Stimulated activated CD8-positive, alpha-beta memory T cell treated with anti-CD3 and anti-CD28 coated beads, Interleukin-7, amount 100 ng/mL, for 24 hours (primary cell): Measurements from ENCODE around the gene RSAD1.

Experiments
- DNase-seq: peaks from one replicate; pipeline ENCODE4 v3.0.0-alpha.2; 2020; ENCODE audit warnings: low read depth

RSAD1 gene

DNA sequence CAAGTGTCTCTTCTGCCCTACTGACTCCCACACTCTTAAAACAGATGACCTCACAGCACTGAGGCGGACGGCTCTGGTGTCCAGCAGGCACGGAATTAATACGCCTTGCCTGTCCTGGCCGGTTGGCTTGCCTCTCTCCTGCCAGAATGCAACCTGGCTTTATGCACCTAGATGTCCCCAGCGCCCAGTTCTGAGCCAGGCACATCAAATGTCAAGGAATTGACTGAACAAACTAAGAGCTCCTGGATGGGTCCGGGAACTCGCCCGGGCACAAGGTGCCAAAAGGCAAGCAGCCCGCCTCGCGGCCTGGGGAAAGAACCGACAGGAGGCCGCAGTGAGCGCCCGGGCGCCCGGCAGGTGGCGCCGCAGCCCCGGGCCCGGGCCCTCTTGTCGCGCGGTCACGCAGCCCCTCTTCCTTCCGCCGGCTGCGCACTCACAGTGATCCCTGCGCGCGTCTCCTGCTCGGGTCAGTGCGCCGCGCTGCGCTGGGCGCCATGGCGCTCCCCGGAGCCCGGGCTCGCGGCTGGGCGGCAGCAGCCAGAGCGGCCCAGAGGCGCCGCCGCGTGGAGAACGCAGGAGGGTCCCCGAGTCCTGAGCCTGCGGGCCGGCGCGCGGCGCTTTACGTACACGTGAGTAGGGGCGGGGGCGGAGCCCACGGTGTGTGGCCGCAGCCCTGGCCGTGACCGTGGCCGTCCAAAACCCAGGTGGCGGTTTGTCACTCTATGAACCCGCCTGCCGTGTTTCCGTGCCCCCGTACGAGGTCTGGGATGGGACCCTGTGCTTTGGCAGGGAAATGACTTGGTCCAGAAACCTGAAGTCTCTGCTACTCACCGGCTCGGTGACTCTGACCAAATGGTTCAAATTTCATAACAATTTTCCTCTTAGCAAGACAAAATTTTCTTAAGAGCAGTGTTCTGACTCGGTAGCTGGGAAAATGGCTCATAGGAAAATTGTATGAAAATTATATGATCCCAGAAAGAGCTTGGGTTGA is at the start of gene RSAD1:
Gene RSAD1 (plus strand): TSS at position 470 of the 991 bp plus-strand sequence. CDS start 25 bp downstream, at position 495.
- peak; percentile 64 for DNase-seq

DNA sequence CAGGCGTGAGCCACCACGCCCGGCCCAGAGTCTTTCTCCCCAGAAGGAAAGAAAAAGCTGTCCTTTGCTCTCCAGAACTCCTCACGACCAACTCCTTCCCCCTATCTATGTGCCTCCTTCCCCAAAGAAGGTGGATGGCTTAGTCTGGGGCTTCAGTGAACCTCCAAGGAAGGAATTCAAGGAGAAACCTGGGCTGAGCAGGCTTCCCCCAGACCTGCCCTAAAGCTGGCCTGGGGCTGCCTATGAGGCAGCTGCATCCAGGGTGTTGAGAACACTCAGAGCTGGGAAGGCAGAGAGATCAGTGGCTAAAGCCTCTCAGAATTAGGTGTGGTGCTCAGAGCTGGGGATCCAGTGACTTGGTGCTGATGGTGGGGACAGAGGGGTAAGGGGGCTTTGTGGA is 48.9 kb upstream of the RSAD1 start:
- DNase-seq, result no peak

DNA sequence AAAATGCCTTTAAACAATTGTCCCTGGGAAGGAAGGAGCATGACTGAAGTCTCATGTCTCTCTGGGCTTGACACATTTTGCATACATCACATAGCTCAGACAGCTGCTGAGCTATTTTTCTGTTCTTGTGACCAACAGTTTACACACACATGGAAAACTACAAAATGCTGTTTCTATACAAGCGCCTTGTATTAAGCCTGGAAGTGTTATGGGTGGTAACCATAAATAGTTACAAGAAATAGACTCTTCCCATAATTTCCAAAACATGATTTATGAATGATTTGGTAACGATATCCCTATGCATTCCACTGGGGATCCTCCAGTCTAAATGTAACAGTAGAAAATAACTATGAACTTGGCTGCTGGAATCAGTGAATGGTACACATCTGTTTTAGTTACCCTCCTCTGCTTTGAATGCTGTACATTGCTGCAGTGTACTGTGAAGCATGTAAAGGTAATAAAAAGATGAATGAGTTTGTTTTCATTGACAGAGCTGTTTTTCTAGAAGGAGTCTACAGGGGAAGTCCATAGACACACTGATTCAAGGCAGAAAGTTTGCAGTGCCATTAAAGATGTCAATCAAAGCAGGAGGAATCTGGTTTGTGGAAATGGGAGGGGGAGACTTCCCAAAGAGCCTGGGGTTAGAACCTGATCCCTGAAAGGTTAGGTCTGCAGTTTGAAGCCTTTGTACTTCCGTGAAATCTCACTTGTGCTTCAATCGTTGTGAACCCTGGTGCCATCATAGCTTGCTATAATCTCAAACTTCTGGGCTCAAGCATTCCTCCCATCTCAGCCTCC is 47.6 kb upstream of the RSAD1 start:
- no peak for DNase-seq

DNA sequence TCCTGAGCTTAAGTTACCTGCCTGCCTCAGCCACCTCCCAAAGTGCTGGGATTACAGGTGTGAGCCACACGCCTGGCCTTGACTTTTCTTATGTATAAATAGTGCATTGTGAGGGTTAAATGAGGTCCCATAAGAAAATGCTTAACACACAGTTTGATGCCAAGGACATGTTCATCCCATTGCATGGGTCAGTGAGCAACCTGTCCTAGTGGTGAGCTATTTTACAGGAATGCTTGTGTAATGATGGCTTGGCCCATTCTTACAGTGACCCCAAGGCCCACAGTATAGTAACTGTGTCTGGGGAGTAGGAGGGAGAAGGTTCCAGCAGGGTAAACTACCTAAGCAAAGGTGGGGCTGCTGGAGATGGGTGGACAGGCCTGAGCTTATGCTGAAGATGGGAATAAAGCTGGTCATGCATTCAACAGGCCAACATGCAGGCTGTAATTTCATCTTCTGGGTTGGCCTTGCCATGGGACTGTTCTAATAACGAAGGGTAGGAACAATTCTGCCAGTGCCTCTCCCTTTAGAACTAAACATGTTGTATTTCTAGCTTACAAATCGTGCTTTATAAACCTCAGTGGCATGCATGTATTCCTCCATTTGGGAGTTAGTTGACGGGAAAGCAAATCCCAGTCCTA is 46.4 kb upstream of the RSAD1 start:
- no peak for DNase-seq

DNA sequence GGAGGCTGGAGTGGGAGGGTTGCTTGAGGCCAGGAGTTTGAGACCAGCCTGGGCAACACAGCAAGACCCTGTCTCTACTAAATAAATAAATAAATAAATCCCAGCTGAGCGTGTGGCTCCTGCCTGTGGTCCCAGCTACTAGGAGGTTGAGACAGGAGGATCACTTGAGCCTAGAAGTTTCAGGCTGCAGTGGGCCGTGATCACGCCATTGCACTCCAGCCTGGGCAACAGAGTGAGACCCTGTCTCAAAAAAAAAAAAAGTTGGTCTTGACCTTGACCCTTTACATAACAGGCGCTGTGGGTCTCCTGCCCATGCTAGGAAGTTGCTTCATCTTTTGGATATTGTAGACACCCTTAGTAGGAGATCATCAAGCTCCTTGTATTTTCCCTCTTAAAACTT is 41.3 kb upstream of the RSAD1 start:
- DNase-seq, result no peak

DNA sequence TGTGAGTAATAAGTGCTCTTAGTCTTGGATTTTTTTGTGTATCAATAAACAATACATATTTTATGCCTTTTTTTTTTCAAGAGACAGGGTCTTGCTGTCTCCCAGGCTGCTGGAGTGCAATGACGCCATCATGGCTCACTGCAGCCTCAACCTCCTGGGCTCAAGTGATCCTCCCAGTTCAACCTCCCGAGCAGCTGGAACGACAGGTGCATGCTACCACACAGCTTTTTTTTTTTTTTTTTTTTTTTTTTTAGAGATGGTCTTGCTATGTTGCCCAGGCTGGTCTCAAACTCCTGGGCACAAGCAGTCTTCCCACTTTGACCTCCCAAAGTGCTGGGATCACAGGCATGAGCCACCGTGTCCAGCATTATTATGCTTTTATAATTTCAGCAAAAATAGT is 39.7 kb upstream of the RSAD1 start:
- DNase-seq, result no peak

DNA sequence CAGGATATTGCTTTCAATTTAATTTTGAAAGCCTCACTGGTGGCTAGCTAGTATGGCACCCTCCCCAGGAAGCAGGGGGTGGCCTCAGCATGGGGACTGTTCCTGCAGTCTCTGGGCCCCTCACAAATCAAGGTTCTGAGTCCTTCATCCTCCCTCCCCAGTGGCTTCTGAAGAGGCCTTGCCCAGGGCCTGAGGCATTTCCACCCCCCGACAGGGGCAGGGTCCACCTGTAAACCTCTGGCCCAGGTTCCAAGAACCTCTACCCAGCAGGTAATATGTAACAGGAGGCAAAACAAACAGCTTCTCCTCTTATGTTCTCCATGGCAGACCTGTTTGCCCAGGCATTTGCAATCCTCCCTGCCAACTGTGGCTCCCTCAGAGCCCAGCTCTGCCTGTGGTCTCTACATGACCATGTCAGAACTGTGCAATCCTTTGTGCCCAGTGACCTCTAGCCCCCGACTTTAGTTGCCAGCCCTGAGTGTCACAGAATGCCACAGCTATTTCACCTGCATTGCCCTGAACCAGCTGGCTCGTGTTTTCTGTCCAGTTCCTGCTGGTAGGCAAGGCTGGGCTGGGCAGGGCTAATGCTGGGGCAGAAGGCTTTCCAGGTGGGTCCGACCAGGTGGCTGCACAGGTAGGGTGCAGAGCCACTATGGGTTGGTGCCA is 38.4 kb upstream of the RSAD1 start:
- no peak for DNase-seq

DNA sequence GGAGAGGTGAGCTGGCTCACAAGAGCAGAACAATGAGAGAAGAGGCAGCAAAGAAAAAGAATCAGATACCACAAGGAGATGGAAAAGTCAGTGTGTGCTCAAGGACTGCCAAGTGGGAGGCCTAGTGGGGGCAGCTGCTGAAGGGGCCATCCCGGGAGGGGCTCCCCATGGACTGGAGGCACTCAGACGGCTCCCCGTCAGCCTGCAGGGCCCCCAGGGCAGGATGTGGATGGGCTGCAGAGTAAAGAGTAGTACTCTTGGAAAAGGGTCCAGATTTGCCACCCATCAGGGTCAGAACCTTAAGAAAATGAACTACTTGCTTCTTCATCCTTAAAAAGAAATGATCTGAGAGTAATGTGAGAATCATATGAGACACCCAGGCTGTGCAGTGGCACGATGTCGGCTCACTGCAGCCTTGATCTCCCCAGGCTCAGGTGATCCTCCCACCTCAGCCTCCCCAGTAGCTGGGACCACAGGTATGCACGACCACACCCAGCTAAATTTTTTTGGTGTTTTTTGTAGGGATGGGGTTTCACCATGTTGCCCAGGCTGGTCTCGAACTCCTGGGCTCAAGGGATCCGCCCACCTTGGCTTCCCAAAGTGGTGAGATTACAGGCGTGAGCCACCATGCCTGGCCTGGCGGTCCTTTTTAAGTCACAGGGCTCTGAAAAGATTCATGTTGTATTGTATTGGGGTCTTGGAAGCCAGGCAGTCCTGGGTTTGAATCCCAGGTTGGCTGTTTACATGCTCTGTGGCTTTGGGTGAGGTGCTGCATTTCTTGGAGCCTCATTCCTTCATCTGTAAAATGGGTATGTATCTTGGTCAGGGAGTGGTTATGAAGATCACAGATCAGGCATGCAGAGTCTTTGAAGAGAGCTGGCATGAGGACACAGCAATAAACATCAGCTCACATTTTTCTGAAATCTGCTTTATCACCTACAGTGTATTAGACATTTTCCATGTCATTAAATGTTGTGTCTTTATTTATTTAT is 37.5 kb upstream of the RSAD1 start:
- no peak for DNase-seq

DNA sequence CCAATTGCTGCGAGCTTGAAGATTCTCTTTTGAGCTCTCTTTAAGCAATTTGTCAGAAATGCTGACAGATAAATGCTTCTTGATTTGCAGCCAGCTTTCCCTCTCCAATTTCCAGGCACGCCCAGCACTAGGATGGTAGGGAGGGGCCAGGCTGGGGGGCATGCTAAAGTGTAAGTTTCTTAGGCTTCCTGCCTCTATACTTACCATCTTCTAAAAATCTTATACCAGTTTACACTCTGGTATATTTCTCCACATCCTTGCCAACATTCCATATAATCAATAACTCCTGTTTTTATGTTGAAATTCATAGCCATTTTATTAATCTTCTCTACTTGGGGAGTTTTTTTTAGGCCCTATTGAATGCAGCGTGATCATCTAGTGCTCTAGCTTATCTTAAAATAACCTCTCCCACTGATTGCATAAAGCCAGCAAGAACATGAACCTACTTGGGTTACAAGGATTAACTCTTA is 35.1 kb upstream of the RSAD1 start:
- DNase-seq, result no peak

DNA sequence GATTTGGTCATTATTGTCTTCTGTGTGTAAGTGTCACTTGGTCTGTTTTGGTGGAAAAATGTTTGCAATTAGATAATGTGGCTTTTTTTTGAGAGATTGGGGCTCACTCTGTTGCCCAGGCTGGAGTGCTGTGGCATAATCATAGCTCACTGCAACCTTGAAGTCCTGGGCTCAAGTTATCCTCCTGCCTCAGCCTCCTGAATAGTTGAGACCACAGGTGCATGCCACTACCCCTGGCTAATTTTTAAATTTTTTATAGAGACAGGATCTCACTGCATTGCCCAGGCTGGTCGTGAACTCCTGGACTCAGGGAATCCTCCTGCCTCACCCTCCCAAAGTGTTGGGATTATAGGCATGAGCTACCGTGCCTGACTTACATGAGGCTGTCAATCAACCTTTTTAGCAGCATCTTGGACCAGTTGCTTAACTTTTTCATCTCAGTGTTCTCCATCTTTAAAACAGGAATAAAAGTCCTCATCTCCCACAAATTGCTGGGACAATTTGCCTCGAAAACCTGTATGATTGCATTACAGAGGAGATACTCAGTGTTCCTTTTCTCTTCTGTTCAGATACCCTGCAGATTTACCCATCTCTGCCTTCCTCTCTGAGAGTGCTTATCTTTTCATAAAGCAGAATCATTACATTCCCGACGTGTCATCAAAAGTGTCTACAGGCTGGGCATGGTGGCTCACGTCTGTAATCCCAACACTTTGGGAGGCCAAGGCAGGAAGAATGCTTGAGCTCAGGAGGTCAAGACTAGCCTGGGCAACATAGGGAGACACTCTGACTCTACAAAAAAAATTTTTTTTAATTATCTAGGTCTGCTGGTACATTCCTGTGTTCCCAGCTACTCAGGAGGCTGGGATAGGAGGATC is 33.6 kb upstream of the RSAD1 start:
- no peak for DNase-seq

DNA sequence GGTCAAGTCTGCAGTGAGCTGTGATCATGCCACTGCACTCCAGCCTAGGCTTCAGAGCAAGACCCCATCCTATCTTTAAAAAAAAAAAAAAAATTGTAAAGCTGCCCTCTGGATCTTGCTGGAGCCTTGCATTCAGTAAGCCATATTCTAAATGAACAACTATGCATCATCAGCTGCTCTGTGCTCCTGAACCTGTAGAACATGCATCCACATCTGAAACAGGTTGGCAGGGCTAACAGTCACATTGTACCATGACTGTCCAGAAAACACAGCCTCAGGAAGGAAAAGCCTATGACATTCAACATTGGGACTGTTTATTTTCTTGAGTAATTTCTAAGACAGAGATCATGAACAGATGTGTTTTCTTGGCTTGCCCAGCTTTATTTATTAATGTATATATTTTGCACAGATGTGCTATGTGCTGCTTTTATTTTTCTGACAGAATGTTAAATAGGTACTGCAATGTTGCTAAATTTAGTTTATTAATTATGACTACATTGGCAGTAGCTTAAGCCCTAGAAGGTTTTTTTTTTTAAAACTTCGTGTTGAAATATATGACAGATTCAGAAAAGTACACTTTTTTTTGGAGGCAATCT is 32.8 kb upstream of the RSAD1 start:
- DNase-seq, result no peak

DNA sequence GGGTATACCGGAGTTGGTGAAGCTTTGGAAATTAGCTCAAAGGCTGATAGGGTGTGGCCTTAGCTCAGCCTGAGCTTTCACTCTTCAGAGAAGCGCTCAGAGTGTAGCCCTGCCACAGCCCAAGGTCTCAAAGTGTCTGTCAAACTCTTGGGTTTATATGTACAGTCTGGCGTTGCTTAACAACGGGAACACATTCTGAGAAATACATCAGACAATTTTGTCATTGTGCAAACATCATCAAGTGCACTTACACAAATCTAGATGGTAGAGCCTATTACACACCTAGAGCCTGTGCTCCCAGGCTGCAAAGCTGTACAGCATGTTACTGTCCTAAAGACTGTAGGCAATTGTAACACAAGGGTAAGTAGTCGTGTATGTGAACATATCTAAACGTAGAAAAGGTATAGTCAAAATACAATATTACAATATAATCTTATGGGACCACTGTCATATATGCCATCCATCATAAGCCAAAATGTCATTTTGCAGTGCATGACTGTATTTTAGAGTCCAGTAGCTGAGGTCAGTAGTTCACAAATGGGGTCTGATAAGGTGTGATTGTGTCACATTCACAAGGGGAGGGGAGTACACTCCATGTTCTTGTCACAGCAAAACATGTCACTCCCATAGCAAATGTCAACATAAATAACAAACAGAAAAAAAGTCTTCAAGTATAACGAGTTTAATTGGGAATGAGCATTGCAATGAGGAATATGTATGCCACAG is 30.6 kb upstream of the RSAD1 start:
- DNase-seq, result no peak

DNA sequence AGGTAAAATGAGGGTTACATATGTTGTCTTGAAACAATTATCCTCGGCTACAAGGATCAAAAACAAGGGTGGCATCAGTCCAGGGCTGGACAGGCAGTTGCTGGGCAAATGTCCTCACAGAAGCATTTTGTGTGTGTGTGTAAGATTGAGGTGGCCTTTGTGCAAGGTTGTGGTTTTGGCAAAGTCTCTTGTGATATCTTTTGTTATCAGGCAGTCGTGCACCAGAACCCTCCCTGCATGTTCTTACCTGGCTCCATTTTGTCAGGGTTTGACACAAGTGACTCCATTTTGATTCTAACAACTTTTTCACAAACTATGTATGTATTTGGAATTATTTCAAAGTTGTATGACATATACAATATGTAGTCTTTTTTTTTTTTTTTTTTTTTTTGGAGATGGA is 30.0 kb upstream of the RSAD1 start:
- DNase-seq, result no peak

DNA sequence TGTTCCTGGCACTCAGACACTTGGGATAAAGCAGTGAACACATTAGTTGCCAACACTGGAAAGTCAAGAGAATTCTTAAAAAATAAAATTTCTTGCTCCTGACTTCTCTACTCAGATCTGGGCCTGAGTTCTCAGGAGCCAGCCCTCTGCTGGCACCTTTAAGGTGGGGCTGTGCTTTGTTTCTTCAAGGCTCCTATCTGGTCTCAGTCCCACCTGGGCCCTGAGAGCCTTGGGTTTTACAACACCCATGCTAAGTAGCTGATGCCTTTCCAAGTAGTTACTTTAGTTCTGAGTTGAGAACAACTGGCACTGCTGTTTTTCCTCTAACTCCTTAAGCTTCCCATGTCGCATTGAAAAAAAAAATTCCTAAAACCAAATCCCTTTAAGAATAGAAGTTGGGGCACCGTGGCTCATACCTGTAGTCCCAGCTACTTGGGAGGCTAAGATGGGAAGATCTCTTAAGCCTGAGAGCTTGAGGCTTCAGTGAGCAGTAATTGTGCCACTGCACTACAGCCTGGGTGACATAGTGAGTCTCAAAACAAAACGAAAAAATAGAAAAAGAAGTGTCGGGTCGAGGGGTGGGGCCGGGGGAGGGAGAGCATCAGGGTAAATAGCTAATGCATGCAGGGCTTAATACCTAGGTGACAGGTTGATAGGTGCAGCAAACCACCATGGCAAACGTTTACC is 26.6 kb upstream of the RSAD1 start:
- no peak for DNase-seq

DNA sequence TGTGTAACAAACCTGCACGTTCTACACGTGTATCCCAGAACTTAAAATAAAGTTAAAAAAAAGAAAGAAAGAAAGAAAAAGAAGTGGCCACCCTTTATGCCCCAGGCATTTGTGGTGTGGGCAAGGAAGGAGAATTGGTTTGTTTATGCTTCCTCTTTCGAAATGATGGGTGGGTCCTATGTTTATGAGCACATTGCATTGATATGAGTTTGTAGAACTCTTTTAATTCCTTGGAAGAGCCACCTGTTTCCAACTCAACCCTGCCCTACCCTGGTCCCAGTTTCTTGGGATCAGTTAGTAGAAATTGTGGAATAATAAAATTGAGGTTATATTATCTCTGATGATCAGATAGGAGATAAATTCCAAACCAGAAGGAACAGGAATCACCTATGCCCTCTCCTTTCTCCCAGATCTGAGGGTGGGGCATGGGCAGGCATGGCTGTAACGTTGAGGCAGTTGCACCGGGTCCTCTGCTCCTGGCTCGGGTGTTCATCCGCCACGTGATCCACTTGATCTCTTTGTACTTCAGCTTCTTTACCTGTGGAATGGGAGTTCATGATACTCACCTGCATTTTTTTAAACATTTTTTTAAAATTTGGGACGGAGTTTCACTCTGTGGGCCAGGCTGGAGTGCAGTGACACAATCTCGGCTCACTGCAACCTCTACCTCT is 25.9 kb upstream of the RSAD1 start:
- no peak for DNase-seq

DNA sequence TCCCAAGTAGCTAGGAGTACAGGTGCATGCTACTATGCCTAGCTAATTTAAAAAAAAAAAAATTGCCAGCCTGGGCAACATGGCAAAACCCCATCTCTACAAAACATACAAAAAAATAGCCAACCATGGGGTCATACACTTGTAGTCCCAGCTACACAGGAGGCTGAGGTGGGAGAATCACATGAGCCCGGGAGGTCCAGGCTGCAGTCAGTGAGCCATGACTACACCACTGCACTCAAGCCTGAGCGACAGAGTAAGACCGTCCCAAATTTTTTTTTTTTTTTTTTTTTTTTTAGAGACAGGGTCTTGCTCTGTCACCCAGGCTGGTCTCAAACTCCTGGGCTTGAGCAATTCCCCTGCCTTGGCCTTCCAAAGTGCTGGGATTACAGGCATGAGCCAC is 24.8 kb upstream of the RSAD1 start:
- no peak for DNase-seq

DNA sequence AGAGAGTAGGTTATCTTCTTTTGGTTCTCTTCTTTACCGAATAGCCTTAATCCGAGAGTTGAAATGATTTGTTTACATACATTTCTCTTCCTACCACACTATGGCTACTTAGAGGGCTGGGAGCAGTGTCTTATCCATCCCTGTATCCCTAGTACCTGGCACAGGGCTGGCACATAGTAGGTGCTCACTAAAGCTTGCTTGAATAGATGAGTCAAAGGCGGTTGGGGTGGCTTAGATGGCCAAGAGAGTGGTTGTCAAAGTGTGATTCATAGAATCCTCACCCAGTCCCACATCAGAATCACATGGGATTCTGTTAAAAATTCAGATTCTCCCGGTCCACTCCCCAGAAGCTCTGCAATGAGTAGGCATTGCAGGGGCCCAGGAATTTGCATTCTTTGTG is 21.0 kb upstream of the RSAD1 start:
- DNase-seq, result no peak
